B cell (primary cell): ENCODE data around the gene BANP.
"Not testable (repeated sequence)": the region's sequence is repeated elsewhere in the genome, so short reads cannot be mapped to it uniquely, and the experiment has no call there.

Experiments used
- CTCF ChIP-seq: fragments of 200-600 bp; IDR thresholded peaks from one replicate; pipeline ENCODE4 v1.8.0; 2022; ENCODE audit warnings: antibody characterized with exemption, mild to moderate bottlenecking
- EZH2 ChIP-seq: IDR thresholded peaks from 2 replicates; pipeline ENCODE4 v1.6.1; 2012; ENCODE audit warnings: borderline replicate concordance, low read depth, mild to moderate bottlenecking, moderate library complexity, low read length; ENCODE audit not compliant: insufficient read depth, poor library complexity, severe bottlenecking

- not testable (repeated sequence) for TF ChIP-seq CTCF, EZH2
Observed at GRCh38 chr16:88035884-88036639, 84.8 kb downstream of the BANP start.
